ENCODE results near the gene NRXN3. TPM values are rescaled to one million over a fixed set of nuclear protein-coding genes. Genes with fewer than 3 reads are reported as not detected.

NRXN3 gene
- total RNA-seq, 2 donors from 2014 or later: 1.2 to 7.8 TPM

- DNase-seq: no peak
- Histone ChIP-seq H3K4me1 (no peaks in the 10 kb centered on the region), H3K9ac (ENCODE audit: low read depth in 2 of 2, low read length in 2 of 2) (no peak overlapping the region), H3K27me3 (no peaks in the 10 kb centered on the region), H3K4me3 (no peak overlapping the region), H3K9me3 (no peaks in the 10 kb centered on the region), H3K27ac (no peak overlapping the region), H3K36me3 (no peaks in the 10 kb centered on the region)
- TF ChIP-seq CTCF (IDR thresholded peaks at IDR 0.05): no peak
- intact Hi-C loops (cut with DNase I): no loop called here
Measured at GRCh38 chr14:79729731-79730130, 1559.6 kb downstream of the NRXN3 start.

- no peak for DNase-seq
- Histone ChIP-seq H3K9ac (ENCODE audit: low read depth in 2 of 2, low read length in 2 of 2) (no peak overlapping the region), H3K27me3 (no peaks in the 10 kb centered on the region), H3K4me1 (no peaks in the 10 kb centered on the region), H3K4me3 (no peak overlapping the region), H3K27ac (no peak overlapping the region), H3K36me3 (no peaks in the 10 kb centered on the region), H3K9me3 (no peaks in the 10 kb centered on the region)
- TF ChIP-seq CTCF (IDR thresholded peaks at IDR 0.05): no peak
- intact Hi-C loops (cut with DNase I): no loop called here
Measured at GRCh38 chr14:79730196-79730595, 1560.0 kb downstream of the NRXN3 start.

GRCh38 chr14:79730953-79731352, 1560.8 kb downstream of the NRXN3 start:
- H3K27me3 ChIP-seq: no peaks in the 10 kb centered on the region
- DNase-seq: no peak
- no peak overlapping the region for H3K4me3 ChIP-seq

GRCh38 chr14:79732911-79733655, 1562.9 kb downstream of the NRXN3 start:
- no peak for DNase-seq
- Histone ChIP-seq H3K4me3 (no peak overlapping the region), H3K36me3 (no peaks in the 10 kb centered on the region), H3K27me3 (no peaks in the 10 kb centered on the region), H3K9me3 (no peaks in the 10 kb centered on the region), H3K4me1 (no peaks in the 10 kb centered on the region), H3K27ac (no peak overlapping the region), H3K9ac (ENCODE audit: low read depth in 2 of 2, low read length in 2 of 2) (no peak overlapping the region)
- TF ChIP-seq CTCF (IDR thresholded peaks at IDR 0.05): no peak
- intact Hi-C loops (cut with DNase I): no loop called here

More at GRCh38 chr14:79730953-79731352, 1560.8 kb downstream of the NRXN3 start:
- intact Hi-C loops (cut with DNase I): no loop called here
- no peaks in the 10 kb centered on the region for H3K36me3 ChIP-seq
- no peak for TF ChIP-seq CTCF (IDR thresholded peaks at IDR 0.05)
- no peak overlapping the region for H3K27ac ChIP-seq
- H3K9me3 ChIP-seq: no peaks in the 10 kb centered on the region
- no peak overlapping the region for H3K9ac ChIP-seq (ENCODE audit: low read depth in 2 of 2, low read length in 2 of 2)
- H3K4me1 ChIP-seq: no peaks in the 10 kb centered on the region

- H3K9ac ChIP-seq (ENCODE audit: low read depth in 2 of 2, low read length in 2 of 2): no peak overlapping the region
- no peaks in the 10 kb centered on the region for H3K4me1 ChIP-seq
- DNase-seq: no peak
- intact Hi-C loops (cut with DNase I): no loop called here
- TF ChIP-seq CTCF (IDR thresholded peaks at IDR 0.05): no peak
- no peaks in the 10 kb centered on the region for H3K36me3 ChIP-seq
- no peak overlapping the region for H3K4me3 ChIP-seq
- H3K27ac ChIP-seq: no peak overlapping the region
- no peaks in the 10 kb centered on the region for H3K27me3 ChIP-seq
- no peaks in the 10 kb centered on the region for H3K9me3 ChIP-seq
Measured at GRCh38 chr14:79734151-79734550, 1564.0 kb downstream of the NRXN3 start.

All from colonic mucosa (tissue), 4 donors.